ENCODE results near the gene EHBP1.

The EHBP1 gene

GRCh38 chr2:62792408-62792807 is 86.9 kb downstream of the EHBP1 start:
- Histone ChIP-seq H3F3A (ENCODE audit: low read depth) (no peaks in the 10 kb centered on the region), H3K4me3 (ENCODE audit: low read length, poor library complexity, severe bottlenecking) (no peak overlapping the region), H4K20me1 (ENCODE audit: insufficient read depth, low read length, poor library complexity, severe bottlenecking) (no peaks in the 10 kb centered on the region), H3K79me2 (ENCODE audit: insufficient read depth, low read length) (no peaks in the 10 kb centered on the region), H3K4me2 (ENCODE audit: low read depth, low read length, poor library complexity, severe bottlenecking) (no peak overlapping the region), H2AFZ (ENCODE audit: low read length) (no peak overlapping the region), H3K4me1 (ENCODE audit: insufficient read depth, low read length, poor library complexity, severe bottlenecking) (no peaks in the 10 kb centered on the region), H3K27me3 (ENCODE audit: insufficient read depth, low read length, poor library complexity, severe bottlenecking) (no peaks in the 10 kb centered on the region), H3K9me2 (replicated peaks; ENCODE audit: low read depth, low read length) (no peaks in the 10 kb centered on the region), H3K36me3 (ENCODE audit: insufficient read depth, low read length) (no peaks in the 10 kb centered on the region), H3K9me3 (ENCODE audit: insufficient read depth, low read depth, low read length) (no peaks in the 10 kb centered on the region), H3K9ac (ENCODE audit: low read depth, low read length, poor library complexity, severe bottlenecking) (no peak overlapping the region)
- TF ChIP-seq EZH2phosphoT487 (IDR thresholded peaks at IDR 0.05; ENCODE audit: borderline replicate concordance), result no peak
- TF ChIP-seq, protein P1, sequence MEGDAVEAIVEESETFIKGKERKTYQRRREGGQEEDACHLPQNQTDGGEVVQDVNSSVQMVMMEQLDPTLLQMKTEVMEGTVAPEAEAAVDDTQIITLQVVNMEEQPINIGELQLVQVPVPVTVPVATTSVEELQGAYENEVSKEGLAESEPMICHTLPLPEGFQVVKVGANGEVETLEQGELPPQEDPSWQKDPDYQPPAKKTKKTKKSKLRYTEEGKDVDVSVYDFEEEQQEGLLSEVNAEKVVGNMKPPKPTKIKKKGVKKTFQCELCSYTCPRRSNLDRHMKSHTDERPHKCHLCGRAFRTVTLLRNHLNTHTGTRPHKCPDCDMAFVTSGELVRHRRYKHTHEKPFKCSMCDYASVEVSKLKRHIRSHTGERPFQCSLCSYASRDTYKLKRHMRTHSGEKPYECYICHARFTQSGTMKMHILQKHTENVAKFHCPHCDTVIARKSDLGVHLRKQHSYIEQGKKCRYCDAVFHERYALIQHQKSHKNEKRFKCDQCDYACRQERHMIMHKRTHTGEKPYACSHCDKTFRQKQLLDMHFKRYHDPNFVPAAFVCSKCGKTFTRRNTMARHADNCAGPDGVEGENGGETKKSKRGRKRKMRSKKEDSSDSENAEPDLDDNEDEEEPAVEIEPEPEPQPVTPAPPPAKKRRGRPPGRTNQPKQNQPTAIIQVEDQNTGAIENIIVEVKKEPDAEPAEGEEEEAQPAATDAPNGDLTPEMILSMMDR (conservative IDR thresholded peaks at IDR 0.05; ENCODE audit: low read length), result no peak

- H3K9me3 ChIP-seq (ENCODE audit: insufficient read depth, low read depth, low read length), result no peaks in the 10 kb centered on the region
- H4K20me1 ChIP-seq (ENCODE audit: insufficient read depth, low read length, poor library complexity, severe bottlenecking), result no peaks in the 10 kb centered on the region
- H3K9ac ChIP-seq (ENCODE audit: low read depth, low read length, poor library complexity, severe bottlenecking), result no peak overlapping the region
- H3K4me2 ChIP-seq (ENCODE audit: low read depth, low read length, poor library complexity, severe bottlenecking), result no peak overlapping the region
- TF ChIP-seq, protein P1 (conservative IDR thresholded peaks at IDR 0.05; ENCODE audit: low read length), result no peak
- TF ChIP-seq EZH2phosphoT487 (IDR thresholded peaks at IDR 0.05; ENCODE audit: borderline replicate concordance), result no peak
- H3K27me3 ChIP-seq (ENCODE audit: insufficient read depth, low read length, poor library complexity, severe bottlenecking), result no peaks in the 10 kb centered on the region
- no peak overlapping the region for H2AFZ ChIP-seq (ENCODE audit: low read length)
- H3F3A ChIP-seq (ENCODE audit: low read depth), result no peaks in the 10 kb centered on the region
- no peak overlapping the region for H3K4me3 ChIP-seq (ENCODE audit: low read length, poor library complexity, severe bottlenecking)
- H3K79me2 ChIP-seq (ENCODE audit: insufficient read depth, low read length), result no peaks in the 10 kb centered on the region
- no peaks in the 10 kb centered on the region for H3K36me3 ChIP-seq (ENCODE audit: insufficient read depth, low read length)
- no peaks in the 10 kb centered on the region for H3K4me1 ChIP-seq (ENCODE audit: insufficient read depth, low read length, poor library complexity, severe bottlenecking)
- no peaks in the 10 kb centered on the region for H3K9me2 ChIP-seq (replicated peaks; ENCODE audit: low read depth, low read length)
Observed at GRCh38 chr2:62793213-62793612, 87.7 kb downstream of the EHBP1 start.

DNA sequence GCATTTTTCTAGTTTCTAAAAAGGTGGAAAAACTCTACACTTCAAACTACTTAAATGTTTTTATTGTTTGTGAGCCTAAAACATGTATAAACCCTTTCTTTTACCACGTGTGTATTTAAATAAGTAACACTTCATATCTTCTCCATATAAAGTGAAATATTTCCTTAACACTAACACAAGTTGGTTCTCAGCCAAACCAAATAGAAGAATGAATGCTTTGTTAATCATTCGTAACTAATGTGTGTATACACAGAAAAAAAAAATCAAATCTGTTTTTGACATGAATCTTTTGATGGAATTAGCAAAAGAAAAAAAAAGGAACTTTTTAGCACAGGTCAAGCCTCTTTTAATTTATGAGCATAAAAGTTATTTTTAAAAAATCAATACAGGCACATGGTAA is 89.3 kb downstream of the EHBP1 start:
- Histone ChIP-seq H4K20me1 (ENCODE audit: insufficient read depth, low read length, poor library complexity, severe bottlenecking) (no peaks in the 10 kb centered on the region), H3K9me2 (replicated peaks; ENCODE audit: low read depth, low read length) (no peaks in the 10 kb centered on the region), H3K9me3 (ENCODE audit: insufficient read depth, low read depth, low read length) (no peaks in the 10 kb centered on the region), H2AFZ (ENCODE audit: low read length) (no peak overlapping the region), H3K4me2 (ENCODE audit: low read depth, low read length, poor library complexity, severe bottlenecking) (no peak overlapping the region), H3K4me1 (ENCODE audit: insufficient read depth, low read length, poor library complexity, severe bottlenecking) (no peaks in the 10 kb centered on the region), H3K27me3 (ENCODE audit: insufficient read depth, low read length, poor library complexity, severe bottlenecking) (no peaks in the 10 kb centered on the region), H3K9ac (ENCODE audit: low read depth, low read length, poor library complexity, severe bottlenecking) (no peak overlapping the region), H3K79me2 (ENCODE audit: insufficient read depth, low read length) (no peaks in the 10 kb centered on the region), H3F3A (ENCODE audit: low read depth) (no peaks in the 10 kb centered on the region), H3K4me3 (ENCODE audit: low read length, poor library complexity, severe bottlenecking) (no peak overlapping the region), H3K36me3 (ENCODE audit: insufficient read depth, low read length) (no peaks in the 10 kb centered on the region)
- TF ChIP-seq, protein P1 (conservative IDR thresholded peaks at IDR 0.05; ENCODE audit: low read length), result no peak
- TF ChIP-seq EZH2phosphoT487 (IDR thresholded peaks at IDR 0.05; ENCODE audit: borderline replicate concordance), result no peak
